Neural progenitor cell (in vitro differentiated cells): Measurements from ENCODE around the gene ANXA11. TPM values are rescaled to one million over a fixed set of nuclear protein-coding genes. Genes with fewer than 3 reads are reported as not detected.

Experiments used
- DNase-seq: peaks from one replicate; pipeline ENCODE4 v3.0.0-alpha.2; 2016; ENCODE audit warnings: low spot score
- H2AFZ ChIP-seq: fragments of 200-600 bp; sonication (generic); replicated peaks from 2 replicates; pipeline ENCODE4 v1.6.1; 2016; ENCODE audit warnings: antibody characterized with exemption
- H3F3A ChIP-seq: fragments of 200-600 bp; sonication (generic); 2 replicates; pipeline ENCODE4 v1.6.1; 2016; ENCODE audit warnings: antibody characterized with exemption, low read depth
- H3K27ac ChIP-seq: fragments of 200-600 bp; sonication (generic); 2 replicates; pipeline ENCODE4 v1.5.1; 2016; ENCODE audit warnings: mild to moderate bottlenecking
- H3K27me3 ChIP-seq: fragments of 200-600 bp; sonication (generic); 2 replicates; pipeline ENCODE4 v1.6.1; 2016; ENCODE audit warnings: mild to moderate bottlenecking, moderate library complexity
- H3K36me3 ChIP-seq: fragments of 200-600 bp; sonication (generic); 2 replicates; pipeline ENCODE4 v1.5.1; 2016
- H3K4me1 ChIP-seq: fragments of 200-600 bp; sonication (generic); 2 replicates; pipeline ENCODE4 v1.6.1; 2016; ENCODE audit warnings: mixed run types
- H3K4me2 ChIP-seq: fragments of 200-600 bp; sonication (generic); 2 replicates; pipeline ENCODE4 v1.6.1; 2016
- H3K4me3 ChIP-seq: fragments of 200-600 bp; sonication (generic); 2 replicates; pipeline ENCODE4 v1.5.1; 2016
- H3K79me2 ChIP-seq: fragments of 200-600 bp; sonication (generic); 2 replicates; pipeline ENCODE4 v1.6.1; 2016; ENCODE audit warnings: low read depth
- H3K9ac ChIP-seq: fragments of 200-600 bp; sonication (generic); 2 replicates; pipeline ENCODE4 v1.6.1; 2016
- H3K9me3 ChIP-seq: fragments of 200-600 bp; sonication (generic); 2 replicates; pipeline ENCODE4 v1.5.1; 2016; ENCODE audit warnings: low read depth
- H4K20me1 ChIP-seq: fragments of 200-600 bp; sonication (generic); 2 replicates; pipeline ENCODE4 v1.6.1; 2016; ENCODE audit warnings: low read depth
- H3K27ac Mint-ChIP-seq: 3 replicates; pipeline ENCODE4 v1.8.0; 2021; ENCODE audit warnings: mixed read lengths
- H3K27me3 Mint-ChIP-seq: 2 replicates; pipeline ENCODE4 v1.8.0; 2022; ENCODE audit warnings: low read depth, mild to moderate bottlenecking, inconsistent platforms, moderate library complexity, mixed read lengths; ENCODE audit not compliant: insufficient read depth
- H3K36me3 Mint-ChIP-seq: 3 replicates; pipeline ENCODE4 v1.8.0; 2021; ENCODE audit warnings: mixed read lengths
- H3K4me1 Mint-ChIP-seq: 3 replicates; pipeline ENCODE4 v1.8.0; 2021; ENCODE audit warnings: mixed read lengths
- H3K4me3 Mint-ChIP-seq: 3 replicates; pipeline ENCODE4 v1.8.0; 2021; ENCODE audit warnings: mild to moderate bottlenecking, moderate library complexity, mixed read lengths
- H3K9me3 Mint-ChIP-seq: 3 replicates; pipeline ENCODE4 v1.8.0; 2020; ENCODE audit warnings: mixed read lengths
- EZH2 ChIP-seq: fragments of 200-600 bp; sonication (generic); IDR thresholded peaks from 2 replicates; pipeline ENCODE4 v1.6.1; 2017; ENCODE audit warnings: antibody characterized with exemption, mild to moderate bottlenecking, moderate library complexity
- EZH2phosphoT487 ChIP-seq: fragments of 200-600 bp; sonication (generic); IDR thresholded peaks from 2 replicates; pipeline ENCODE4 v1.6.1; 2017; ENCODE audit warnings: antibody characterized with exemption
- total RNA-seq: library from RNA; depleted of rRNA; stranded (reverse); fragments of >200 nt; gene quantifications from 2 replicates; pipeline ENCODE4 v1.2.3, GENCODE V29; 2015; ENCODE audit warnings: low replicate concordance
- TF ChIP-seq, protein P1 (sequence below): fragments of 200-600 bp; sonication (generic); IDR thresholded peaks from 2 replicates; pipeline ENCODE4 v1.5.1; 2017; ENCODE audit warnings: antibody characterized with exemption, mild to moderate bottlenecking

Gene ANXA11
- total RNA-seq, 1 donor from 2014 or later = 2.7 TPM

DNA sequence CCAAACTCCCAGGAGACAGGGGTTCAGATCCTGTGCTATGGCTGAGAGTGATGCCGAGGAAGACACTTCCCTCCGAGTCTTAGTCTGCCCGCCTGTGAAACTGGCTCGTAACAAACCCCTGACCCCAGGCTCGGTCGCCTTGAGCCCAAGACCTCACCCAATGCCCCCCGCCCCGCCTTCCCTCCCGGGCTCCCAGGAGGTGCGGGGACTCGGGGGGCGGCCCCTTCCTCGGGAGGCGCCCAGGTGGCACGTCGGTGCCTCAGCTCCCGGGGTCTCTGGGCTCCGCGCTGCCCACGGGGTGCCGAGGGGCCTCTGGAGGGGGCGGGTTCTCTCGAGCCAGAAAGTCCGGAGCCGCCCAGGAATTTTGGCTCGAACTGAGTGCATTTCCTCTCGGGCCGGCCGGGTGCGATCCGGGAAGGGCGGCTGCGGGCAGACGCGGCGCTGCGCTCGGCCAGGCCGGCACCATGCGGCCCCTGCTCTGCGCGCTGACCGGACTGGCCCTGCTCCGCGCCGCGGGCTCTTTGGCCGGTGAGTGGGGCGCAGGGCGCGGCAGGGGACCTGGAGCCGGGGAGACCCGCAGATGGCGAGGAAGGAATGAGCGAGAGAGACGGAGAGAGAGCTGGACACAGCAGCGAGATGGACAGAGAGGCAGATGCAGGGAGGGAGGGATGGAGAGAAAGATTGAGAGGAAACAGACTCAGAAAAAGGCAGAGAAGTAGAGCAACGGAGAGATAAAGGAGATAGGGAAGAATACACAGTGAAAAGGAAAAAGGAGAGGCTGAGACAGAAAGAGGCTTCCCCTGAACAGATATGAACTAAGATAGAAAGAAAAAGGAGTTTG lies 72.8 kb downstream of the ANXA11 start, which contains the start of gene PLAC9:
Gene PLAC9 (plus strand): TSS at position 432 of the 841 bp plus-strand sequence. CDS start 33 bp downstream, at position 465.
- Histone ChIP-seq H3K4me1 (peaks cover 10% of the 10 kb centered on the region), H3K4me3 (peak within 1 kb of the TSS; percentile 70), H3K4me2 (peak within 1 kb of the TSS; percentile 92), H2AFZ (peak within 1 kb of the TSS; percentile 96), H3K9me3 (no peaks in the 10 kb centered on the region), H3F3A (peaks cover 7% of the 10 kb centered on the region), H3K79me2 (no peaks in the 10 kb centered on the region), H3K27ac (no peak within 1 kb of the TSS), H3K9ac (peak within 1 kb of the TSS; percentile 55), H3K36me3 (no peaks in the 10 kb centered on the region), H3K27me3 (peaks cover 35% of the 10 kb centered on the region), H4K20me1 (no peaks in the 10 kb centered on the region)
- H3K27ac Mint-ChIP-seq = no peak within 1 kb of the TSS
- peak; percentile 60 for DNase-seq
- no peaks in the 10 kb centered on the region for H3K9me3 Mint-ChIP-seq
- TF ChIP-seq EZH2phosphoT487 (peak; percentile 77), EZH2 (peak; percentile 79)
- TF ChIP-seq, protein P1, sequence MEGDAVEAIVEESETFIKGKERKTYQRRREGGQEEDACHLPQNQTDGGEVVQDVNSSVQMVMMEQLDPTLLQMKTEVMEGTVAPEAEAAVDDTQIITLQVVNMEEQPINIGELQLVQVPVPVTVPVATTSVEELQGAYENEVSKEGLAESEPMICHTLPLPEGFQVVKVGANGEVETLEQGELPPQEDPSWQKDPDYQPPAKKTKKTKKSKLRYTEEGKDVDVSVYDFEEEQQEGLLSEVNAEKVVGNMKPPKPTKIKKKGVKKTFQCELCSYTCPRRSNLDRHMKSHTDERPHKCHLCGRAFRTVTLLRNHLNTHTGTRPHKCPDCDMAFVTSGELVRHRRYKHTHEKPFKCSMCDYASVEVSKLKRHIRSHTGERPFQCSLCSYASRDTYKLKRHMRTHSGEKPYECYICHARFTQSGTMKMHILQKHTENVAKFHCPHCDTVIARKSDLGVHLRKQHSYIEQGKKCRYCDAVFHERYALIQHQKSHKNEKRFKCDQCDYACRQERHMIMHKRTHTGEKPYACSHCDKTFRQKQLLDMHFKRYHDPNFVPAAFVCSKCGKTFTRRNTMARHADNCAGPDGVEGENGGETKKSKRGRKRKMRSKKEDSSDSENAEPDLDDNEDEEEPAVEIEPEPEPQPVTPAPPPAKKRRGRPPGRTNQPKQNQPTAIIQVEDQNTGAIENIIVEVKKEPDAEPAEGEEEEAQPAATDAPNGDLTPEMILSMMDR = no peak
- H3K4me3 Mint-ChIP-seq = peak within 1 kb of the TSS; percentile 81
- peaks cover 19% of the 10 kb centered on the region for H3K4me1 Mint-ChIP-seq
- H3K27me3 Mint-ChIP-seq = peaks cover 15% of the 10 kb centered on the region
- H3K36me3 Mint-ChIP-seq = no peaks in the 10 kb centered on the region

DNA sequence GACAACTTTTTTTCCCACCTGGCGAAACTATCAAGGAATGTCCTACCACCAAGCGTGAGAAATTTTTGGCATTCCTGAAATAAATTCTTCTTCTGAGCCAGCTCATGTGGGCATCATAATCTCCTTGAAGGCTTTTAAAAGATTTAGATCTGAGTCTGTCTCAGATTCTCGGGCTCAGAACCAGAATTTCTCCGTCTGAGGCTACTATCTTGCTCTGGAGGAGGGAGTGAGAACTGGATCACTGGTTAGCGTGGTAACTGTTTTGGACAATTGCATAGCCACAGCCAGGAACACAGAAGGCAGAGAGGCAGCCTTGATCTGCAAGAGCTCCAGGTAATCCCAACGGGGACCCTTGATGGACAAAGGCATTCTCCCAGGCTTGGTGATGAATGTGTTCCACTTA lies 73.8 kb downstream of the ANXA11 start:
- H3K27ac Mint-ChIP-seq = no peak overlapping the region

DNA sequence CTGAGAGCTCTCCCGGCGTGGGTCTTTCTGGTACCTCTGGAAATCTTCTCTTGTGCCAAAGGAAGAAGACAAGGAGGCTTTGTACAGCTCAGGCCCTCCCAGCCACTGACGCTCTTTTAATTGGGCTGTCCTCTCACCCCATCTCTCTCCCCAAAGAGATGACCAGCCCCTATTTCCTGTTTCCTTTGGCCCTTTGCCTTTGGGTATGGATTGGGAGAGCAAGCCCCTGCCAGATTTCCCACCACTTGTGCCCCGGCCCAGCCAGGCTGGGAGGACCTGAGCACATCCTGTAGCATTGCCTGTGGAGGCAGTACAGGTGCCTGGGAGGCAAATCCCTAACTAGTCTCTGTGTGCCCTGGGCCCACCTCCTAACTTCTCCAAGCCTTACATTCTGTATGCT lies 78.5 kb downstream of the ANXA11 start:
- no peak overlapping the region for H3K9ac ChIP-seq
- no peaks in the 10 kb centered on the region for H3K9me3 Mint-ChIP-seq
- H3K27me3 ChIP-seq = peaks cover 9% of the 10 kb centered on the region
- peaks cover 3% of the 10 kb centered on the region for H3K27me3 Mint-ChIP-seq
- H3K79me2 ChIP-seq = no peaks in the 10 kb centered on the region
- no peaks in the 10 kb centered on the region for H3K9me3 ChIP-seq
- H3K36me3 Mint-ChIP-seq = no peaks in the 10 kb centered on the region
- TF ChIP-seq, protein P1 = no peak
- TF ChIP-seq EZH2 (no peak), EZH2phosphoT487 (no peak)
- no peak overlapping the region for H3K27ac ChIP-seq
- no peak overlapping the region for H3K27ac Mint-ChIP-seq
- no peak for DNase-seq
- H4K20me1 ChIP-seq = no peaks in the 10 kb centered on the region
- H3K4me1 ChIP-seq = no peaks in the 10 kb centered on the region
- H3K4me2 ChIP-seq = no peak overlapping the region
- H3K36me3 ChIP-seq = no peaks in the 10 kb centered on the region
- H3K4me1 Mint-ChIP-seq = peaks cover 5% of the 10 kb centered on the region
- peak overlapping the region; percentile 34 for H2AFZ ChIP-seq
- H3K4me3 Mint-ChIP-seq = no peak overlapping the region
- H3F3A ChIP-seq = peaks cover 6% of the 10 kb centered on the region
- no peak overlapping the region for H3K4me3 ChIP-seq

More for the DNA sequence above, 73.8 kb downstream of the ANXA11 start:
- Histone ChIP-seq H3K4me1 (peaks cover 4% of the 10 kb centered on the region), H3K9ac (no peak overlapping the region), H3K27me3 (peaks cover 35% of the 10 kb centered on the region), H3K4me2 (no peak overlapping the region), H3K4me3 (no peak overlapping the region), H3F3A (peaks cover 7% of the 10 kb centered on the region), H3K79me2 (no peaks in the 10 kb centered on the region), H3K36me3 (no peaks in the 10 kb centered on the region), H3K27ac (no peak overlapping the region), H4K20me1 (no peaks in the 10 kb centered on the region), H3K9me3 (no peaks in the 10 kb centered on the region), H2AFZ (no peak overlapping the region)
- Mint-ChIP-seq H3K27me3 (peaks cover 15% of the 10 kb centered on the region), H3K9me3 (no peaks in the 10 kb centered on the region), H3K4me1 (peaks cover 15% of the 10 kb centered on the region), H3K36me3 (no peaks in the 10 kb centered on the region), H3K4me3 (peak overlapping the region; percentile 80)
- peak; percentile 39 for DNase-seq
- TF ChIP-seq EZH2 (no peak), EZH2phosphoT487 (no peak)
- TF ChIP-seq, protein P1 = no peak
